Neuronal stem cell (in vitro differentiated cells): ENCODE results near the gene KRTAP5-2.

Experiments
- DNase-seq: peaks from one replicate; pipeline ENCODE4 v3.0.0-alpha.2; 2013; ENCODE audit warnings: low spot score
- H2AFZ ChIP-seq: one replicate; pipeline ENCODE4 v1.6.1; 2013; ENCODE audit warnings: mild to moderate bottlenecking, low read length, inconsistent platforms
- H2AK5ac ChIP-seq: 2 replicates; pipeline ENCODE4 v1.6.1; 2013; ENCODE audit warnings: low read depth, mild to moderate bottlenecking, inconsistent platforms, low read length, moderate library complexity, mixed read lengths
- H2BK120ac ChIP-seq: 2 replicates; pipeline ENCODE4 v1.6.1; 2013; ENCODE audit warnings: low read depth, mild to moderate bottlenecking, inconsistent platforms, low read length, moderate library complexity, mixed read lengths
- H2BK12ac ChIP-seq: one replicate; pipeline ENCODE4 v1.6.1; 2013; ENCODE audit warnings: low read length, inconsistent platforms
- H2BK15ac ChIP-seq: 2 replicates; pipeline ENCODE4 v1.6.1; 2013; ENCODE audit warnings: mild to moderate bottlenecking, low read length, inconsistent platforms, mixed read lengths
- H2BK5ac ChIP-seq: one replicate; pipeline ENCODE4 v1.6.1; 2013; ENCODE audit warnings: inconsistent platforms, mild to moderate bottlenecking, low read length, moderate library complexity
- H3K14ac ChIP-seq: one replicate; pipeline ENCODE4 v1.6.1; 2013; ENCODE audit warnings: low read length, inconsistent platforms
- H3K18ac ChIP-seq: 2 replicates; pipeline ENCODE4 v1.6.1; 2013; ENCODE audit warnings: low read length, inconsistent platforms
- H3K23ac ChIP-seq: 2 replicates; pipeline ENCODE4 v1.6.1; 2013; ENCODE audit warnings: low read depth, mild to moderate bottlenecking, mixed read lengths, low read length, inconsistent platforms; ENCODE audit not compliant: poor library complexity
- H3K27ac ChIP-seq: replicated peaks from 3 replicates; pipeline ENCODE4 v1.5.1; 2013; ENCODE audit warnings: low read length, inconsistent platforms
- H3K27me3 ChIP-seq, 3 experiments: 2 replicates each; pipeline ENCODE4 v1.6.1; 2013; ENCODE audit warnings: low read length in 3 of 3, mild to moderate bottlenecking in 2 of 3, inconsistent platforms in 1 of 3, low read depth in 1 of 3, mixed read lengths in 1 of 3, moderate library complexity in 1 of 3; ENCODE audit not compliant: control insufficient read depth in 3 of 3, insufficient read depth in 3 of 3
- H3K36me3 ChIP-seq, 2 donors: replicated peaks in 1 of 2; 2 replicates each; pipeline ENCODE4 v1.6.1; 2013; ENCODE audit warnings: low read length in 2 of 2; ENCODE audit not compliant: control insufficient read depth in 2 of 2, insufficient read depth in 2 of 2
- H3K4ac ChIP-seq: 2 replicates; pipeline ENCODE4 v1.6.1; 2013; ENCODE audit warnings: inconsistent platforms, mild to moderate bottlenecking, low read length, moderate library complexity
- H3K4me1 ChIP-seq, 2 donors: 1 replicate in 1 of 2; 2 replicates in 1 of 2; pipeline ENCODE4 v1.6.1; 2013; ENCODE audit warnings: low read length in 2 of 2, low read depth in 1 of 2; ENCODE audit not compliant: control insufficient read depth in 2 of 2, insufficient read depth in 1 of 2
- H3K4me2 ChIP-seq: one replicate; pipeline ENCODE4 v1.6.1; 2013; ENCODE audit warnings: mild to moderate bottlenecking, low read length, inconsistent platforms; ENCODE audit not compliant: insufficient read depth, poor library complexity, severe bottlenecking
- H3K4me3 ChIP-seq, 2 donors: 2 replicates each; pipeline ENCODE4 v1.5.1; 2013; ENCODE audit warnings: low read length in 2 of 2, mild to moderate bottlenecking in 2 of 2, inconsistent platforms in 1 of 2, moderate library complexity in 1 of 2
- H3K79me1 ChIP-seq: one replicate; pipeline ENCODE4 v1.6.1; 2013; ENCODE audit warnings: low read depth, mild to moderate bottlenecking, inconsistent platforms, low read length, moderate library complexity
- H3K9ac ChIP-seq: one replicate; pipeline ENCODE4 v1.6.1; 2013; ENCODE audit warnings: mild to moderate bottlenecking, low read depth, low read length, inconsistent platforms; ENCODE audit not compliant: poor library complexity
- H3K9me3 ChIP-seq, 2 donors: replicated peaks in 1 of 2; 2 replicates each; pipeline versions ENCODE3 to v1.6.1; 2013; ENCODE audit warnings: low read length in 2 of 2, mild to moderate bottlenecking in 2 of 2, inconsistent platforms in 1 of 2, low read depth in 1 of 2, mixed read lengths in 1 of 2, moderate library complexity in 1 of 2; ENCODE audit not compliant: control insufficient read depth in 2 of 2, insufficient read depth in 1 of 2
- H4K8ac ChIP-seq: one replicate; pipeline ENCODE4 v1.6.1; 2013; ENCODE audit warnings: low read depth, mild to moderate bottlenecking, inconsistent platforms, low read length, moderate library complexity
- H4K91ac ChIP-seq: one replicate; pipeline ENCODE4 v1.6.1; 2013; ENCODE audit warnings: low read length, low read depth, mild to moderate bottlenecking, inconsistent platforms; ENCODE audit not compliant: poor library complexity
- WGBS, 2 donors: extraction: QIAGEN DNeasy Blood & Tissue Kit; methylation state at CpG; one replicate each; pipeline ENCODE4 v1.1.7; 2013; ENCODE audit warnings: missing lambda C conversion rate in 2 of 2, mixed read lengths in 1 of 2; ENCODE audit not compliant: insufficient read length in 2 of 2, insufficient replicate concordance in 1 of 2; ENCODE audit errors: extremely low coverage in 2 of 2; 5-methylcytosine and 5-hydroxymethylcytosine counted together

KRTAP5-2 gene

DNA sequence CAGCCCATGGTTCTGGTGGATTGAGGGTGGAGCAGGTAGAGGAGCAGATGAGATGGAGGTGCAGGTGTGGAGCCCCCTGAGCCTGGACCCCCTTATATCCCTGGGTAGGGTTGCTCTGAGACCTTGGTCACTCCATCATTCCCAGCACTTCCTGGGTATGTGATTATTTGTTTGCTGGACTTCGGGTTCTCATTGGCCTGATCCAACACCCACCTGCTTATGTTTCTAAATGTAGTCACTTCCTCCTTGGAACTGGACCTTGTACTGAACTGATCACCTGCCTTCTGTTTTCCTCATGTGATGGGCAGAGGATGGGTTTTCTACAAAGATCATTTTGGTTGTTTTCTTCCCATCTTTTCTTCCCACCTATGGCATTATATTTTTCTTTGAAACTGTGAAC is 24.0 kb upstream of the KRTAP5-2 start, which contains the start of gene KRTAP5-4:
Gene KRTAP5-4, minus strand, starts transcription at position 53 of the 400 bp plus-strand sequence. Its CDS starts 45 bp downstream, at position 8.
- Histone ChIP-seq H3K23ac (peak within 1 kb of the TSS; percentile 55), H3K27ac (no peak within 1 kb of the TSS), H3K4me2 (no peak within 1 kb of the TSS), H3K79me1 (no peaks in the 10 kb centered on the region), H3K36me3 (no peaks in the 10 kb centered on the region), H2BK5ac (no peak within 1 kb of the TSS), H3K4me3 (no peak within 1 kb of the TSS), H4K91ac (no peak within 1 kb of the TSS), H3K9me3 (no peaks in the 10 kb centered on the region), H3K14ac (no peak within 1 kb of the TSS), H3K9ac (no peak within 1 kb of the TSS), H2AK5ac (no peak within 1 kb of the TSS), H3K4me1 (peaks cover 0 to 2% of the 10 kb centered on the region in 2 donors), H2BK15ac (no peak within 1 kb of the TSS), H3K18ac (no peak within 1 kb of the TSS), H2BK12ac (no peak within 1 kb of the TSS), H4K8ac (no peak within 1 kb of the TSS), H3K4ac (no peak within 1 kb of the TSS), H3K27me3 (peaks cover 0 to 26% (median 0%) of the 10 kb centered on the region in 3 experiments), H2AFZ (no peak within 1 kb of the TSS), H2BK120ac (no peak within 1 kb of the TSS)
- no CpG with 5 or more reads among the region's 1 CpG for WGBS, 2 donors
- DNase-seq: no peak

DNA sequence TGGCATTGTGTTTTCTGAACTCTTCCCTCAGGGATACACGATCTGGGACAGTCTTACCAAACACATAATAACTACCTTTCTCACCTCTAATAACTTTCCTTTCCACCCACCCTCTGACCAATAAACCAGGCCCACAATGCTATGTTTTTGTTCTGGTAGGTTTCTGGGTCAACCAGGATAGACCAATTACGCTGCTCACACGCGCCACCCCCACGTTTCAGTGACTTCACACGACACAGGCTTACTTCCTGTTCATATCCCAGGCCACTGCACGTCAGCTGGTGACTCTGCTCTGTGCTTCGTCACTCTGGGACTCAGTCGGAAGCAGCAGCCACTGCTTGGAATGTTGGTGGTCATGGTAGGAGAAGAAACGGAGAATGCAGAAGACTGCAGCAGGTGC is 21.4 kb upstream of the KRTAP5-2 start:
- no peak for DNase-seq
- no peak overlapping the region for H2BK120ac ChIP-seq
- no peak overlapping the region for H3K18ac ChIP-seq
- no peak overlapping the region for H3K23ac ChIP-seq
- no peak overlapping the region for H2BK12ac ChIP-seq
- no peak overlapping the region for H3K27ac ChIP-seq
- peaks cover 0 to 9% (median 2%) of the 10 kb centered on the region in 3 experiments for H3K27me3 ChIP-seq
- H3K4ac ChIP-seq: no peak overlapping the region
- H3K36me3 ChIP-seq: no peaks in the 10 kb centered on the region
- no peak overlapping the region for H4K8ac ChIP-seq
- H2AFZ ChIP-seq: no peak overlapping the region
- H3K4me3 ChIP-seq: no peak overlapping the region
- no peaks in the 10 kb centered on the region for H3K79me1 ChIP-seq
- no peak overlapping the region for H4K91ac ChIP-seq
- no peak overlapping the region for H3K9ac ChIP-seq
- H2BK5ac ChIP-seq: no peak overlapping the region
- no peaks in the 10 kb centered on the region for H3K4me1 ChIP-seq
- no peak overlapping the region for H3K4me2 ChIP-seq
- no peak overlapping the region for H2AK5ac ChIP-seq
- H3K14ac ChIP-seq: no peak overlapping the region
- no peak overlapping the region for H2BK15ac ChIP-seq
- no peaks in the 10 kb centered on the region for H3K9me3 ChIP-seq
- no CpG with 5 or more reads among the region's 10 CpGs for WGBS, 2 donors

- H3K23ac ChIP-seq: no peak overlapping the region
- no peak for DNase-seq
- H3K27me3 ChIP-seq: peaks cover 0 to 4% (median 2%) of the 10 kb centered on the region in 3 experiments
- H3K36me3 ChIP-seq: no peaks in the 10 kb centered on the region
- H3K4me3 ChIP-seq: no peak overlapping the region
- H4K8ac ChIP-seq: no peak overlapping the region
- H2AK5ac ChIP-seq: peak overlapping the region; percentile 10
- no peak overlapping the region for H2BK120ac ChIP-seq
- H3K9me3 ChIP-seq: no peaks in the 10 kb centered on the region
- H2BK5ac ChIP-seq: no peak overlapping the region
- peak overlapping the region; percentile 6 for H3K14ac ChIP-seq
- no peak overlapping the region for H3K27ac ChIP-seq
- no peaks in the 10 kb centered on the region for H3K79me1 ChIP-seq
- H2BK12ac ChIP-seq: no peak overlapping the region
- no peaks in the 10 kb centered on the region for H3K4me1 ChIP-seq
- H2BK15ac ChIP-seq: no peak overlapping the region
- H3K18ac ChIP-seq: no peak overlapping the region
- H3K4ac ChIP-seq: no peak overlapping the region
- H4K91ac ChIP-seq: no peak overlapping the region
- no peak overlapping the region for H3K9ac ChIP-seq
- H2AFZ ChIP-seq: no peak overlapping the region
- H3K4me2 ChIP-seq: no peak overlapping the region
- no CpG with 5 or more reads among the region's 10 CpGs for WGBS, 2 donors
Measured at GRCh38 chr11:1618231-1618630, 20.1 kb upstream of the KRTAP5-2 start.

- H3K4me1 ChIP-seq: peaks cover 0 to 8% of the 10 kb centered on the region in 2 donors
- H3K27ac ChIP-seq: no peak within 1 kb of the TSS
- H3K18ac ChIP-seq: peak within 1 kb of the TSS; percentile 35
- H2BK120ac ChIP-seq: no peak within 1 kb of the TSS
- peaks cover 0 to 41% (median 0%) of the 10 kb centered on the region in 3 experiments for H3K27me3 ChIP-seq
- H3K79me1 ChIP-seq: peaks cover 3% of the 10 kb centered on the region
- H2AFZ ChIP-seq: peak within 1 kb of the TSS; percentile 45
- no peak within 1 kb of the TSS for H2BK15ac ChIP-seq
- no peak within 1 kb of the TSS for H2BK5ac ChIP-seq
- H3K14ac ChIP-seq: no peak within 1 kb of the TSS
- no CpG with 5 or more reads among the region's 4 CpGs for WGBS, 2 donors
- no peak for DNase-seq
- H3K23ac ChIP-seq: no peak within 1 kb of the TSS
- H3K4me2 ChIP-seq: no peak within 1 kb of the TSS
- no peak within 1 kb of the TSS for H2BK12ac ChIP-seq
- no peaks in the 10 kb centered on the region for H3K9me3 ChIP-seq
- H3K4ac ChIP-seq: no peak within 1 kb of the TSS
- no peak within 1 kb of the TSS for H4K8ac ChIP-seq
- no peak within 1 kb of the TSS for H3K9ac ChIP-seq
- no peak within 1 kb of the TSS for H3K4me3 ChIP-seq
- no peak within 1 kb of the TSS for H4K91ac ChIP-seq
- no peaks in the 10 kb centered on the region for H3K36me3 ChIP-seq
- H2AK5ac ChIP-seq: no peak within 1 kb of the TSS
Measured at GRCh38 chr11:1608363-1608762, 10.3 kb upstream of the KRTAP5-2 start, which contains the start of gene KRTAP5-3. Gene KRTAP5-3, minus strand, starts transcription at chr11:1608463. Its CDS starts 78 bp downstream, at chr11:1608385.
